GM15510 (cell line): ENCODE data around the gene INSC.

Experiments used
- POLR2A ChIP-seq: IDR thresholded peaks from 3 replicates; pipeline ENCODE4 v1.6.1; 2011; ENCODE audit warnings: borderline replicate concordance; ENCODE audit not compliant: insufficient read length; ENCODE audit errors: extremely low read depth

Gene INSC

DNA sequence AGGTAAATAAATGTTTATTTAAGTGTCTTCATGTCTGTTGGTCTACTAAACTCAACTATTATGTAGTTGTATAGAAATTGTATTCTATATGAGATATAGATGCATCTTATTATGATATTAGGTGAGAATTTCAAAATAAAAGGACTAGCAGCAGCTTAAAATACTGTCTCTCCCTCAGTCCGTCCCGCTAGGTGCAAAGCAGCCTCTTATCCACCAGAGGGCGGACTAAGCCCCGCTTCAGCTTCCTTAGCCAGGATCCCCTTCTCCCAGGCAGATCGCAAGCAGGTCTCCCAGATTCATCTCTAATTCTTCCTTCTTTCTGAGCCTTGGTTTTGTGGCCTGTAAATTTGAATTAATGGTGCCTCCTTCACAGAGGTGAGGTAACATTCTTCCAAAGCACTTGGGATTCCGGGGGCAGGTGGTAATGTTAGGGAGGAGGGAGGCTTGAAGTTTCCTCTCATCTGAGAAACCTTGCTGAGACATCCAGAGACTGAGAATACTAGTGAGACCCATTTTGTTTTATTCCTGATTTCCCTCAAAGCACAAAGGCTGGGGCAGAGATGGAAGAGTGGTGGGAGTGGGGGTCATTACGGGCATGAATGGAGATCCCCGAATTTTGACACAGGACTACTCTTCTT, 13.5 kb upstream of the INSC start:
- no peak for TF ChIP-seq POLR2A

DNA sequence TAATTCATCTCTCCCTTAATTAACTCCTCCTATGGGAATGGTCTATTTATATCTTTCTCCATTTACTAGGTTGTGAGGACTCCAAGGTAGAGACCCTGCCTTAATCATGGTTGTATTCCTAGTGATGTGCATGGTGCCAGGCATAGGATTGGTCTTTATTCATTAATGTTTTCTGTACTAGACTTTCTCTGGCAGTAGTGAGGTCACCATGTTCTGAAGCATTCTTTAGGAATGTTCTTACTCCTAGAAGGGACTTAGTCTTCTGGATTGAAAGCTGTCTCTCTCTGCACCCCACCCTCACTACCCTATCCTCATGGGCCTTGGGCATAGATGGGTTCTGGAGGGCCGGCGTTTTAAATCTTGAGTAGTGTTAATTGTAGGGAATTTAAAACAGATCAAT, 10.6 kb upstream of the INSC start:
- no peak for TF ChIP-seq POLR2A

DNA sequence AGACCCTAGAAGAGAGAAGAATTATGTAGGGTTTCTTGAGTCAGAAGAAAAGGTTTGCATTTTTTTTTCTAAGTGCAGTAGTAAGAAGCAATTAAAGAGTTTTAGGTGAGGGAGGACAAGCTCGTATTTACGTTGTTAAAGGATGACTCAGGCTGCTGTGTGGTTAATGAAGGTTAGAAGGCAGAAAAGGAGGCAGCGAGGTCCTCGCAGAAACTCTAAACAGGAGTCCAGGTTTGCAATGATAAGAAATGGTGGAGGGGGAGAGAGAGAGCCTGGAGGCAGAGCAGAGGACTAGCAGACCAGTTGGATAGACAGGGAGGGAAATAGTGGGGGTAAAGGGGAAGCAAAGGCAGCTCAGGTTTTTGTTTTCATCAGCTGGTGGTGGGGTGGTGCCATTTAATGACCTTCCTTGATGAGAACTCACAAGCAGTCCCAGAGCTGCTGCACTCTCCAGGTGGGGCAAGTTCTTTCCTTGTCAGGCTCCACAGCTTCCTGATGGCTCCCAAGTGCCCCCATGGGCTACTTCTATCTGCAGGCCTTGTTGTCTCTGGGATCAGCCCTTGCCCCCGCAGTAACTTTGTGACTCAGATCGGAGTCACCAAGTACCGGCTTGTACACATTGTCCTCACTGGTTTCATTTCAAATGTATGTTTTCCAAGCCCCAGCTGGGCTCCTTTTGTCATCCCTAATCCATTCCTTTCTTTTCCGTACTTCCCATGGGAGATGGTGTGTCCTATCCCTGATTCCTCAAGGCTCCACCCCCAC, 8.3 kb upstream of the INSC start:
- TF ChIP-seq POLR2A, result no peak

- TF ChIP-seq POLR2A, result no peak
Observed at GRCh38 chr11:15107730-15108515, 6.8 kb upstream of the INSC start.

- TF ChIP-seq POLR2A, result no peak
Observed at GRCh38 chr11:15108592-15109130, 6.1 kb upstream of the INSC start.

GRCh38 chr11:15109602-15110001, 5.1 kb upstream of the INSC start:
- TF ChIP-seq POLR2A, result no peak

DNA sequence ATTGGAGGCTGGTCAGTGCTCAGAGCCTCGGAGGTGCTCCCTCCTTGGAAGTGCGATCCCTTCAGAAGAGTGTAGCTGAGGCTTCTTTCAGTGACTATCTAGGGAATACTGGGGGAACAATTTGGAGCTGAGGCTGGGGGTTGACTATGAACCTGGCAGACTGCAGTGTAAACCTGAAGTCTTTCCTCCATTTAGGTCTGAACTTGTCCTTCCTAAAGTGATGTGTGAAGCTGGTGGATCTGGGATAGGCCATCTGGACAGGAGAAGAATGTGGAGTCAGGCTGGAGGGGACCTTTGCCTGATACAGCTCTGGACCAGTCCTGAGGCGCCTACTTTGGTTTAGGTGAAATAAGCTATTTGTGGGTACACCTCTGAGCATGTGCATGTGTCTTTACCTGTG, 3.5 kb upstream of the INSC start:
- TF ChIP-seq POLR2A, result no peak

DNA sequence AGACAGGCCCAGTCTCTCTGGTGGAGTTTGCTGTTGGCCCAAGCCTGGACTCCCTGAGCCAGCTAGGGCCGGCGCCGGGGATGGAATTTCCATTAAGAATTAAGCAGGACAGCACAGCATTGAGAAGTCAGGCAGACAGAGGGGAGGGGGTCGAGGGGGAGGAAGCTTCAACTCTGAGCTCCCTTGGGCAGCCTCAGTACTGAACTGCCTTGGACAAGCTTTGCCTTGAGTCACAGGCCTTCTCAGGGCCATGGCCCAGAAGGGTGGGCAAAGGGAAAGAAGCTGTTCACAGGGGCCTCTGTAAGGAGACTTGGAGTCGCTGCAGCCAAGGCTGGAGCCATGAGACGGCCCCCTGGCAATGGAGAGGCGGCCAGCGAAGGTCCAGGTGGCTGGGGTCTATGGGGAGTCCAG, 2.6 kb upstream of the INSC start:
- TF ChIP-seq POLR2A, result no peak

GRCh38 chr11:15113381-15113780, 1.3 kb upstream of the INSC start:
- TF ChIP-seq POLR2A, result no peak

DNA sequence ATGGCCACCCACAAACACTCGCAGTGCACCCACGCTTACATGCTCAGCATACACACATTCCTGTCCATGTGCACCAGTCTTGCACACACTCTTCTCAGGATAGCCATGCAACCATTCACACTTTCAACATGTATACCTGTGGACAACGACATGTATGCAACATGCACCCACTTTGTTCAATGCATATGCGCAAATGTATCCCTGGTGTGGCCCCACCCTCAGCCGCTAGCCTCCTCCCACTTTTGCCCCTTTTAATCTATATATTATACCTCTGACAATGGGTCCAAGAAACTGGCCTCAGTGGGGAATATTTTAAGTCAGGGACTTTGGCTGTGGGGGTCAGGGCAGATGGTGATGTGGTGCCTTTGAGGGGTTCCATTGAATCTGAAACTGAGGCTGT, 963 bp downstream of the INSC start:
- TF ChIP-seq POLR2A, result no peak

- no peak for TF ChIP-seq POLR2A
Observed at GRCh38 chr11:15117751-15118150, 3.0 kb downstream of the INSC start.

- no peak for TF ChIP-seq POLR2A
Observed at GRCh38 chr11:15118431-15118830, 3.7 kb downstream of the INSC start.

GRCh38 chr11:15119352-15119751, 4.6 kb downstream of the INSC start:
- no peak for TF ChIP-seq POLR2A

GRCh38 chr11:15119826-15120225, 5.1 kb downstream of the INSC start:
- no peak for TF ChIP-seq POLR2A

DNA sequence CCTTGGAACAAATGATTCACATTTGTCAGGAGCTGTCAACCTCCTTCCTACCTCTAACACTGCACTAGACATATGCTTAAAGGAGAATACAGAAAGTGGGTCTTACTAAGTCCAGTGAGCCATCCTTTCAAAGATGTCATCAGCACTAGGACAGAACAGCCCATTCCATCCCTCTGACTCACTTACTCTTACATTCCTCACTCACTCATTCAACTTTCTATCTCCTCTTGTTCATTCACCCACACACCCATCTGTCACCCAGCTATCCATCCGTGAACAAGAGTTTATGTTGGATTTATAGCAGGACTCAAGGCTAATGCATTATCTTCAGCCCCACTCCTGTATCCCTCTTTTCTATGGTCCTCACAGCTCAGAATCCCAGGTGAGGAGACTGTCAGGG, 9.1 kb downstream of the INSC start:
- TF ChIP-seq POLR2A, result no peak

- no peak for TF ChIP-seq POLR2A
Observed at GRCh38 chr11:15124528-15124927, 9.8 kb downstream of the INSC start.

GRCh38 chr11:15127341-15127740, 12.6 kb downstream of the INSC start:
- TF ChIP-seq POLR2A, result no peak
